ENCODE results near the gene PNMA1. TPM values are rescaled to one million over a fixed set of nuclear protein-coding genes. Genes with fewer than 3 reads are reported as not detected.

PNMA1 gene
- total and polyA plus RNA-seq, 2 of the 13 experiments (the other 11 are each of a cell fraction or from before 2014, with no cell fraction given): 7.0 to 8.3 TPM

DNA sequence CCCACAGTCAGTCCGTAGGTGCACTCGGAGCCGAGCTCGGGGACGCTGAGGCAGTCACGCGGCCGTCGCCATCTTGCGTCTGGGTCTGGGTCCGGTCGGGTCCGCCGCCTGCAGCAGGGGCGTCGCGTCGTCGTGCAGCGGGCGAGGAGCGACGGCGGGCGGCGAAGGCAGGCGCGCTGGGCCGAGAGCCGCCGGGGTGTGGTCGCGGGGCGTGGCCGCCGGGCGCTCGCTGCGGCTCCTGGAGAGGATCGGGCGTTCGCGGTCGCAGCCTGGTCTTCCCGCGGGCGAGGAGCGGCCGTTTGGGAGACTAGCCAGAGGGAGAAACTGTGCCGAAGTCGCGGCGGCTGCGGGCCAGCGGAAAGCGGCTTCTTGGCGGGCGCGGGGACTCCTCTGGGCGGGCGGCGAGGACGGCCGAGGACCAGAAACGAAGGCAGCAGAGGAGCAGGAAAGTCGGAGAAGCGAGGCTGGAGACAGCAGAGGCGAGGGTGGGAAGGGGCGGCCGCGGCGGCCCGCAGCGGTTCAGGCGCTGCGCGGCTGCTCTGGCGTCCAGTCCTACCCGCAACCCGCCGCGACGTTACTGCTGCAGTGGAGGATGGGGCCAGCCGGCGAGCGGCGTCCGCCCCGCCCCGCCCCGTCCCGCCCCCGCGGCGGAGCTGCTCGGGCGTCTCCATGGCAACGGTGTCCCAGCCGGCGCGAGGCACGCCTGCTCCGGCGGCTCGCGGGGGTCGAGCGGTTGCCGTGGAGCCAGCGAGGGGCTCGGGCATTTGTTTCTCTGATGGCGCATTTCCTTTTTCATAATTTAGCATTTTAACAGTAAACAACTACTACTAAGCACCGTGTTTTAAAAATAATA lies at the start of gene PNMA1 (continued):
- TF ChIP-seq, protein P1, sequence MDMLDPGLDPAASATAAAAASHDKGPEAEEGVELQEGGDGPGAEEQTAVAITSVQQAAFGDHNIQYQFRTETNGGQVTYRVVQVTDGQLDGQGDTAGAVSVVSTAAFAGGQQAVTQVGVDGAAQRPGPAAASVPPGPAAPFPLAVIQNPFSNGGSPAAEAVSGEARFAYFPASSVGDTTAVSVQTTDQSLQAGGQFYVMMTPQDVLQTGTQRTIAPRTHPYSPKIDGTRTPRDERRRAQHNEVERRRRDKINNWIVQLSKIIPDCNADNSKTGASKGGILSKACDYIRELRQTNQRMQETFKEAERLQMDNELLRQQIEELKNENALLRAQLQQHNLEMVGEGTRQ (IDR thresholded peaks at IDR 0.05; ENCODE audit: low read depth, low read length): no peak
- TF ChIP-seq, protein P1 (CRISPR knock-in tag; IDR thresholded peaks at IDR 0.05; ENCODE audit: borderline replicate concordance): no peak
- TF ChIP-seq, protein P2, sequence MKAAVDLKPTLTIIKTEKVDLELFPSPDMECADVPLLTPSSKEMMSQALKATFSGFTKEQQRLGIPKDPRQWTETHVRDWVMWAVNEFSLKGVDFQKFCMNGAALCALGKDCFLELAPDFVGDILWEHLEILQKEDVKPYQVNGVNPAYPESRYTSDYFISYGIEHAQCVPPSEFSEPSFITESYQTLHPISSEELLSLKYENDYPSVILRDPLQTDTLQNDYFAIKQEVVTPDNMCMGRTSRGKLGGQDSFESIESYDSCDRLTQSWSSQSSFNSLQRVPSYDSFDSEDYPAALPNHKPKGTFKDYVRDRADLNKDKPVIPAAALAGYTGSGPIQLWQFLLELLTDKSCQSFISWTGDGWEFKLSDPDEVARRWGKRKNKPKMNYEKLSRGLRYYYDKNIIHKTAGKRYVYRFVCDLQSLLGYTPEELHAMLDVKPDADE (CRISPR knock-in tag; IDR thresholded peaks at IDR 0.05): peak; percentile 52; the same call in 1 of the 2 replicates
- TF ChIP-seq EZH2 (conservative IDR thresholded peaks at IDR 0.05; ENCODE audit: low read depth, low read length): no peak
- peak; percentile 66 for TF ChIP-seq TAF1 (CRISPR knock-in tag; IDR thresholded peaks at IDR 0.05)
- TF ChIP-seq ZNF670 (CRISPR knock-in tag; IDR thresholded peaks at IDR 0.05; ENCODE audit: borderline replicate concordance): no peak; the same call in 1 of the 2 replicates
- no peak for TF ChIP-seq NFATC3 (CRISPR knock-in tag; IDR thresholded peaks at IDR 0.05)
- no peak; the same call in 1 of the 2 replicates for TF ChIP-seq ZNF451 (CRISPR knock-in tag; IDR thresholded peaks at IDR 0.05)
- TF ChIP-seq, protein P3, sequence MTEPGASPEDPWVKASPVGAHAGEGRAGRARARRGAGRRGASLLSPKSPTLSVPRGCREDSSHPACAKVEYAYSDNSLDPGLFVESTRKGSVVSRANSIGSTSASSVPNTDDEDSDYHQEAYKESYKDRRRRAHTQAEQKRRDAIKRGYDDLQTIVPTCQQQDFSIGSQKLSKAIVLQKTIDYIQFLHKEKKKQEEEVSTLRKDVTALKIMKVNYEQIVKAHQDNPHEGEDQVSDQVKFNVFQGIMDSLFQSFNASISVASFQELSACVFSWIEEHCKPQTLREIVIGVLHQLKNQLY (CRISPR knock-in tag; IDR thresholded peaks at IDR 0.05): no peak
- TF ChIP-seq IKZF4 (CRISPR knock-in tag; IDR thresholded peaks at IDR 0.05; ENCODE audit: borderline replicate concordance, low read depth, not compliant biosample characterization): peak; percentile 92
- TF ChIP-seq, protein P4, sequence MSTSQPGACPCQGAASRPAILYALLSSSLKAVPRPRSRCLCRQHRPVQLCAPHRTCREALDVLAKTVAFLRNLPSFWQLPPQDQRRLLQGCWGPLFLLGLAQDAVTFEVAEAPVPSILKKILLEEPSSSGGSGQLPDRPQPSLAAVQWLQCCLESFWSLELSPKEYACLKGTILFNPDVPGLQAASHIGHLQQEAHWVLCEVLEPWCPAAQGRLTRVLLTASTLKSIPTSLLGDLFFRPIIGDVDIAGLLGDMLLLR (CRISPR knock-in tag; IDR thresholded peaks at IDR 0.05): no peak; the same call in 1 of the 2 replicates
- TF ChIP-seq, protein P5, sequence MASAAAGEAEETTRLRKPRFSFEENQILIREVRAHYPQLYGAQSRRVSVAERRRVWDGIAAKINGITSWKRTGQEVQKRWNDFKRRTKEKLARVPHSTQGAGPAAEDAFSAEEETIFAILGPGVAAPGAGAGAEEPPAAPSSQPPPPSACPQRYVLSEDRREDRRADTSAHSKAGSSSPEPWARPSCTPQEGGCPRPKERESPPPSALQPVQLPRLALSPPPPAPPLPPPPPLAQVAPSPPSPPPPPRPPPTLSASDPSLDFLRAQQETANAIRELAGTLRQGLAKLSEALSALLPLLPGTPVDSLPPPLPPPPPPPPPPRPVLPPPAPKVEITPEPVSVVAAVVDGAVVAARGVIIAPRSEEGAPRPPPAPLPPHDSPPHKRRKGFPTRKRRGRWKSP (CRISPR knock-in tag; IDR thresholded peaks at IDR 0.05): peak; percentile 51; the same call in 1 of the 2 replicates
- TF ChIP-seq, protein P6, sequence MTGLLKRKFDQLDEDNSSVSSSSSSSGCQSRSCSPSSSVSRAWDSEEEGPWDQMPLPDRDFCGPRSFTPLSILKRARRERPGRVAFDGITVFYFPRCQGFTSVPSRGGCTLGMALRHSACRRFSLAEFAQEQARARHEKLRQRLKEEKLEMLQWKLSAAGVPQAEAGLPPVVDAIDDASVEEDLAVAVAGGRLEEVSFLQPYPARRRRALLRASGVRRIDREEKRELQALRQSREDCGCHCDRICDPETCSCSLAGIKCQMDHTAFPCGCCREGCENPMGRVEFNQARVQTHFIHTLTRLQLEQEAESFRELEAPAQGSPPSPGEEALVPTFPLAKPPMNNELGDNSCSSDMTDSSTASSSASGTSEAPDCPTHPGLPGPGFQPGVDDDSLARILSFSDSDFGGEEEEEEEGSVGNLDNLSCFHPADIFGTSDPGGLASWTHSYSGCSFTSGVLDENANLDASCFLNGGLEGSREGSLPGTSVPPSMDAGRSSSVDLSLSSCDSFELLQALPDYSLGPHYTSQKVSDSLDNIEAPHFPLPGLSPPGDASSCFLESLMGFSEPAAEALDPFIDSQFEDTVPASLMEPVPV (CRISPR knock-in tag; IDR thresholded peaks at IDR 0.05): 0 out of 2 replicates have a peak, but pooled peaks have one; percentile 38
- no peak for TF ChIP-seq TEAD2 (CRISPR knock-in tag; IDR thresholded peaks at IDR 0.05)
- no peak for TF ChIP-seq KMT2B (CRISPR knock-in tag; IDR thresholded peaks at IDR 0.05)
- no peak for TF ChIP-seq GATAD1 (CRISPR knock-in tag; IDR thresholded peaks at IDR 0.05)
- no peak for TF ChIP-seq JARID2 (CRISPR knock-in tag; IDR thresholded peaks at IDR 0.05; ENCODE audit: insufficient replicate concordance)
- TF ChIP-seq KDM5B (CRISPR knock-in tag; IDR thresholded peaks at IDR 0.05; ENCODE audit: borderline replicate concordance): peak; percentile 45
- no peak for TF ChIP-seq ZNF572 (CRISPR knock-in tag; IDR thresholded peaks at IDR 0.05)
- peak; percentile 60; the same call in 1 of the 2 replicates for TF ChIP-seq ZMYM4 (CRISPR knock-in tag; IDR thresholded peaks at IDR 0.05)

All from HepG2 (cell line).